SK-N-MC (cell line): ENCODE measurements around the gene KRT12.

Experiments used
- EZH2 ChIP-seq: fragments of 200-600 bp; sonication (generic); IDR thresholded peaks from one replicate; pipeline ENCODE4 v1.6.1; 2017; ENCODE audit warnings: antibody characterized with exemption
- POLR2AphosphoS5 ChIP-seq: IDR thresholded peaks from 2 replicates; pipeline ENCODE4 v1.6.1; 2012; ENCODE audit warnings: mild to moderate bottlenecking, low read depth, low read length, borderline replicate concordance

DNA sequence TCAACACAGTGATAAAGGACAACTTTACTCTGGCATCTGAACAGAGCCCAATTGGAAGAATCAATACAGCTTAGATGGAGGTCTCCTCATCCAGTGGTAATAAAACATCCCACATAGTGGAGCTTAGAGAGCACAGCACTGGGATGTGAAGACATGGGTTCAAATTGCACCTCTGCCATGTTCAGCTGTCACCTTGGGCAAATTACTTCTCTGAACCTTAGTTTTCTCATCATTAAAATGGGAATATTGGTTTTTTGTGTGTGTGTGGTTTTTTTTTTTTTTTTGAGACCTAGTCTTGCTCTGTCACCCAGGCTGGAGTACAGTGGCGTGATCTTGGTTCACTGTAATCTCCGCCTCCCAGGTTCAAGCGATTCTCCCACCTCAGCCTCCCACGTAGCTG, 31.0 kb downstream of the KRT12 start:
- TF ChIP-seq POLR2AphosphoS5 (no peak), EZH2 (no peak)
